NT2/D1 (cell line): Measurements from ENCODE around the gene FAM90A1.
"Not testable (repeated sequence)": the region's sequence is repeated elsewhere in the genome, so short reads cannot be mapped to it uniquely, and the experiment has no call there.

Source experiments
- DNase-seq: peaks from one replicate; pipeline ENCODE4 v3.0.0-alpha.2; 2011; ENCODE audit warnings: low read depth, low spot score
- H3K27me3 ChIP-seq: 2 replicates; pipeline ENCODE4 v1.6.0; 2011; ENCODE audit warnings: mild to moderate bottlenecking; ENCODE audit not compliant: insufficient read length, insufficient read depth
- H3K36me3 ChIP-seq: 2 replicates; pipeline ENCODE4 v1.6.1; 2011; ENCODE audit warnings: mild to moderate bottlenecking, low read length, mixed read lengths; ENCODE audit not compliant: insufficient read depth, insufficient read length
- H3K4me1 ChIP-seq: 2 replicates; pipeline ENCODE4 v1.5.1; 2011; ENCODE audit not compliant: insufficient read depth, insufficient read length
- H3K4me3 ChIP-seq: 2 replicates; pipeline ENCODE4 v1.5.1; 2011; ENCODE audit warnings: low read depth; ENCODE audit not compliant: insufficient read length
- H3K9ac ChIP-seq: 2 replicates; pipeline ENCODE4 v1.6.0; 2011; ENCODE audit warnings: low read depth; ENCODE audit not compliant: insufficient read length
- H3K9me3 ChIP-seq: 2 replicates; pipeline ENCODE4 v1.5.1; 2011; ENCODE audit warnings: mild to moderate bottlenecking, low read length; ENCODE audit not compliant: insufficient read depth

The FAM90A1 gene, protein sequence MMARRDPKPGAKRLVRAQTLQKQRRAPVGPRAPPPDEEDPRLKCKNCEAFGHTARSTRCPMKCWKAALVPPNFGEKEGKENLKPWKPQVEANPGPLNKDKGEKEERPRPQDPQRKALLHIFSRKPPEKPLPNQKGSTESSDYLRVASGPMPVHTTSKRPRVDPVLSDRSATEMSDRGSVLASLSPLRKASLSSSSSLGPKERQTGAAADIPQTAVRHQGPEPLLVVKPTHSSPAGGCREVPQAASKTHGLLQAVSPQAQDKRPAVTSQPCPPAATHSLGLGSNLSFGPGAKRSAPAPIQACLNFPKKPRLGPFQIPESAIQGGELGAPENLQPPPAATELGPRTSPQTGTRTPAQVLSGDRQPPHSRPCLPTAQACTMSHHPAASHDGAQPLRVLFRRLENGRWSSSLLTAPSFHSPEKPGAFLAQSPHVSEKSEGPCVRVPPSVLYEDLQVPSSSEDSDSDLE

DNA sequence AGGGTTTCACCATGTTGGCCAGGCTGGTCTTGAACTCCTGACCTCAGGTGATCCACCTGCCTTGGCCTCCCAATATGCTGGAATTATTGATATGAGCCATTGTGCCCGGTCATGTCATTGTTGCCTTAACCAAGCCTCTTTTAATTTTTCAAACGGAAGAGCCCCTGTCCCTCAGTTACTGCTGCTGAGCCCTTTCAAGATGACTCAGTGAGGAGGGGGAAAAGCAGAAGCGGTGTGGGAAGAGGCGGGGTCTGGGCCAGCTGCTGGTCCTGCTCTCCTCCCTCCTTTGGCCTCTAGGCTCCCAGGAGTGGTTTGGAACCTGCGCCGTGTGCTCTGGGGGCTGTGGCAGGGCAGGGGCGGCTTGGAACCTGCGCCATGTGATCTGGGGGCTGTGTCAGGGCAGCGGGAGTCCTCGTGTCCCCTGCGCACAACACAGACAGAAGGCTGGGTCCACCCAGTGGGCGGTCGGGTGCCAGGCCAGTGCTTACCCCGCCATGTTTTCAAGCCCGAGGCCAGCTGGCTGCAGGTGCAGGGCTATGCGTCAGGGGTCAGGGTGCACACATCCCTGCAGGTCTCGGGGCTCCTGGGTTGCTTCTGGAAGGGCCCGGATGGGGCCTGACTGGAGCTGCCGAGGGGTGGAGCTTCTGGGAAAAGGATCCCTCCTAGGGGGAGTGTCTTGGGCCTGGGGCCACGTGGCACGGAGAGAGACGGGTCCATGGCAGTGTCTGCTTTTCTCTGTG is at the start of gene FAM90A1:
TSS of gene FAM90A1 (minus strand) at position 627 of the 740 bp plus-strand sequence. CDS start 2,786 bp downstream, outside the sequence.
- not testable (repeated sequence) for DNase-seq, H3K4me1 ChIP-seq, H3K27me3 ChIP-seq, H3K9me3 ChIP-seq
- peaks cover 30% of the 10 kb centered on the region for H3K36me3 ChIP-seq
- peak within 1 kb of the TSS; percentile 72 for H3K9ac ChIP-seq
- peak within 1 kb of the TSS; percentile 61 for H3K4me3 ChIP-seq

DNA sequence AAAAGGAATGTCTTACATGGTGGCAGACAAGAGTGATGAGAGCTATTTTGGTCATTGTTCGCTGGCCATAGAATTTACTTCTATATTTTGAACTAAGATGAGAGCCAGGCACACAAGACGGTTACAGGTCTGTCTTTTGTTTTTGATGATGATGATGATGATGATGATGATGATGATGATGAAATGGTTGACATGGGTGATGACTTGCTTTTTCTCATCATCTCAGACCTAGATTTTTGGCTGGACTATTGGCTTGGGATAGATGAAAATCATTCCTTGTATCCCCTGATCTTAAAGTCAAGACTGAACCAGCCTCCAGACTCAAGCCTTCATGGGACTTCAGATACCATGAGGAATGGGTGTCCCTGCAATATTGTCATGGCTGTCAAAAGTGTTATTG is 49.0 kb upstream of the FAM90A1 start:
- DNase-seq, H3K36me3 ChIP-seq, H3K4me1 ChIP-seq, H3K4me3 ChIP-seq, H3K9me3 ChIP-seq, H3K9ac ChIP-seq, H3K27me3 ChIP-seq: not testable (repeated sequence)

DNA sequence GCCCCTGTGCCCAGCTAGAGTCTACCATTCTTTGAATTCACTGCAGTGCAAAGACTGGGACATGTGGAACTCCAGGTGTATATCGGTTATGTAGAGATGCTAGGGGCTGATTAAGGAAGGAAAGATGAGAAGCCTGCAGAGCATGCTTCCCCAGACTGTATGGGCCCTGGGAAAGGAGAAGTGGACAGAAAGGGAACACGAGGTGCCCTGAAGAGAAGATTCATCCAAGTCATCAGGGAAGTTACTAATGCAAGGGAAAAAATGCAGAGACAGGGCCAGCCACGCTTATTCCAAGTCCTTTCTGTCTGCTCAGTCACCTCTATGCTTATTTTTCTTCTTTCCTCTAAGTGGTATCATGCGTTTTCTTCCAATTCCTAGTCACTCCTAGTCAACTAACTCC is 39.3 kb upstream of the FAM90A1 start:
- not testable (repeated sequence) for H3K9me3 ChIP-seq, H3K36me3 ChIP-seq

DNA sequence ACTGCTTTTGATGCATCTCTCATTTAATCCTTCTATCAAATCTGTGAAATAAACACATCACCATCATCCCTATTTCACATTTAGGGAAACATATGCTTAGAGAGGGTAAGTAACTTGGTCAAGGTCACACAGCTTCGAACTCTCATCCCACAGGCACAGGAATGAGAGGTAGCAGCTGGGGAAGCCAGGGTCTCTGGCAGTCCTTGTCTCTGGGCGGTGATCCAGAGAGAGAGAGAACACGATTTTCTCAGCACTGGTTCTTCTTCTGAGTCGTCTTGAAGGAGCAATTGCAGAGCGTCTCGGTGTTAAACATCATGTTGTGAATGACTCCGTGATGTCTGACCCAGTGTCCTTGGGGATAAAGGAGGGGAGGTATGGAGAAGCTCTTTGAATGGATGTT is 36.8 kb upstream of the FAM90A1 start:
- H3K36me3 ChIP-seq, H3K4me3 ChIP-seq, H3K27me3 ChIP-seq, H3K9ac ChIP-seq, DNase-seq, H3K9me3 ChIP-seq, H3K4me1 ChIP-seq: not testable (repeated sequence)

More for the DNA sequence above, 39.3 kb upstream of the FAM90A1 start:
- H3K4me1 ChIP-seq, H3K27me3 ChIP-seq, H3K4me3 ChIP-seq, DNase-seq, H3K9ac ChIP-seq: not testable (repeated sequence)

DNA sequence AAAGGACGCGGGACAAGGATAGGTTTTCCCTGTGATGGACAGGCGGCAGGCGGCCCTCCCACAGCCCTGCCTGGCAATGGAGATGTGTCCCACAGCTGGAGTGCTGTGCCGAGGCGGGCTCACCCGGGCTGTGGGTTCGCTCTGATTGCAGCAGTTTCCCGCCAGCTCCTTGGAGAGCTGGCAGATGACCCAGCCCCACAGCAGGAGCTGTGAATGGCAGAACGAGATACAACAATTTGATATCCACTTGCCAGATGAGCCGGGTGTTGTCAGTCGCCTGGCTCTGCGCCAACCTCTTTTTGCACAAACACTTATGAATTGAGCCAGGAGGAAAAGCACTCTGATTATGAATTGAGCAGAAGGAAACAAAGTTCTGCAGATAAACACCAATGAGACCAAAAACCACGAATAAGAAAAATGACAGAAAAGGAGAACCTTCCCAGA is 33.7 kb upstream of the FAM90A1 start:
- DNase-seq, result not testable (repeated sequence)

DNA sequence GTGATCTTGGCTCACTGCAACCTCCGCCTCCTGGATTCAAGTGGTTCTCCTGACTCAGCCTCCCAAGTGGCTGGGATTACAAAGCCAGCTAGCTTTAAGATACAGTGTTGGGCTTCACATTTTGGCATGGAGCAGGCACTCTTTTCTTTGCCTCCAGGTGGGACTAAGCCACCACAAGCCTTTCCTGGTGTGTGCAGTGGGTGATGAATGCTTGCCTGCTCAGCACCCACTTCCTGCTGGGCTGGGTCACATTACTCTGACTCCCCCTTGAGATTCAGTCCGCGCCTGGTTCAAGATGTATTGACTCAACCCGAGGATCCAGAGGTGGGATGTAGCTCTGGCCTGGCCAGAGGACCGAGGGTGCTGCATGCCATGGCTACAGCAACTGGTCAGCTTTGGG is 28.9 kb upstream of the FAM90A1 start:
- H3K9ac ChIP-seq, DNase-seq, H3K4me3 ChIP-seq, H3K27me3 ChIP-seq, H3K4me1 ChIP-seq, H3K9me3 ChIP-seq, H3K36me3 ChIP-seq: not testable (repeated sequence)

More for the DNA sequence above, 33.7 kb upstream of the FAM90A1 start:
- H3K27me3 ChIP-seq, H3K9me3 ChIP-seq, H3K4me3 ChIP-seq, H3K36me3 ChIP-seq, H3K9ac ChIP-seq, H3K4me1 ChIP-seq: not testable (repeated sequence)

DNA sequence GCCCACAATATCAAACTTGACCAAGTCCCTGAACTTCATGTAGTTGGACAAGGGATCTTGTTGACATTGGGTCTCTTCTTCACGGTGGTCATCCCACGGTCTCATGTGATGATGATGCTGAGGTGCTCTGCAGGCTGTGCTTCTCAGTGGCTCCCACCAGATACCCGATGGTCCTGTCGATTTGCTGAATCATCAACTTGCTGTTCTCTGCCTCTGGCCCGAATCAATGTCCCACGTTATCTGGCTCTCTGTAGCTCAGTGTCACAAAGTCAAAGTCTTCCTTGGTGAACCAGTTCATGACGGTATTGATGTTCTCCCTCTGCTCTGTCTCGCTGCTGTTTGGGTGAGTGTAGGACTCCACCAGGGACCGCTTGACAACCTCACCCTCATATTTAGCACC is 27.3 kb upstream of the FAM90A1 start:
- H3K27me3 ChIP-seq, H3K9me3 ChIP-seq, H3K9ac ChIP-seq, H3K4me1 ChIP-seq, H3K36me3 ChIP-seq, H3K4me3 ChIP-seq, DNase-seq: not testable (repeated sequence)

DNA sequence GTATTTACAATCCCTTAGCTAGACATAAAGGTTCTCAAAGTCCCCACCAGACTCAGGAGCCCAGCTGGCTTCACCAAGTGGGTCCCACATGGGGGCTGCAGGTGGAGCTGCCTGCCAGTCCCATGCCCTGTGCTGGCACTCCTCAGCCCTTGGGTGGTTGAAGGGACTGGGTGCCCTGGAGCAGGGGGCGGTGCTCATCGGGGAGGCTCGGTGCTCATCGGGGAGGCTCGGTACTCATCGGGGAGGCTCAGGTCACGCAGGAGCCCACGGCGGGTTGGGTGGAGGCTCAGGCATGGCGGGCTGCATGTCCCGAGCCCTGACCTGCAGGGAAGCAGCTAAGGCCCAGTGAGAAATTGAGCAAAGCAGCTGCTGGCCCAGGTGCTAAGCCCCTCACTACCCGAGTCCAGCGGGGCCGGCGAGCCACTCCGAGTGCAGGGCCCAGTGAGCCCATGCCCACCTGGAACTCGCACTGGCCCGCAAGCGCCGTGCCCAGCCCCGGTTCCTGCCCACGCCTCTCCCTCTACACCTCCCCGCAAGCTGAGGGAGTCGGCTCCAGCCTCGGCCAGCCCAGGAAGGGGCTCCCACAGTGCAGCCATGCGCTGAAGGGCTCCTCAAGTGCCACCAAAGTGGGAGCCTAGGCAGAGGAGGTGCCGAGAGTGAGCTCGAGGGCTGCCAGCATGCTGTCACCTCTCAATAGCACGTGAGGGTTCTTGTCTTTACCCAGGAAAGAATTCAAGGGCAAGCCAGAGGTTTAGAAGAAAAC is 24.8 kb upstream of the FAM90A1 start:
- not testable (repeated sequence) for H3K4me1 ChIP-seq, DNase-seq, H3K27me3 ChIP-seq, H3K9ac ChIP-seq, H3K9me3 ChIP-seq, H3K36me3 ChIP-seq, H3K4me3 ChIP-seq

DNA sequence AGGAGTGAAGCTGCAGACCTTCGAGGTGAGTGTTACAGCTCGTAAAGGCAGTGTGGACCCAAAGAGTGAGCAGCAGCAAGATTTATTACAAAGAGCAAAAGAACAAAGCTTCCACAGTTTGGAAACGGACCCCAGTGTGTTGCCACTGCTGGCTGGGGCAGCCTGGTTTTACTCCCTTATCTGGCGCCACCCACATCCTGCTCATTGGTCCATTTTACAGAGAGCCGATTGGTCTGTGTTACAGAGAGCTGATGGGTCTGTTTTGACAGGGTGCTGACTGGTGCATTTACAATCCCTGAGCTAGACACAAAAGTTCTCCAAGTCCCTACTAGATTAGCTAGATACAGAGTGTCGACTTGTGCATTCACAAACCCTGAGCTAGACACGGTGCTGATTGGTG is 24.2 kb upstream of the FAM90A1 start:
- H3K27me3 ChIP-seq, H3K4me3 ChIP-seq, DNase-seq, H3K9ac ChIP-seq, H3K9me3 ChIP-seq, H3K36me3 ChIP-seq, H3K4me1 ChIP-seq: not testable (repeated sequence)

DNA sequence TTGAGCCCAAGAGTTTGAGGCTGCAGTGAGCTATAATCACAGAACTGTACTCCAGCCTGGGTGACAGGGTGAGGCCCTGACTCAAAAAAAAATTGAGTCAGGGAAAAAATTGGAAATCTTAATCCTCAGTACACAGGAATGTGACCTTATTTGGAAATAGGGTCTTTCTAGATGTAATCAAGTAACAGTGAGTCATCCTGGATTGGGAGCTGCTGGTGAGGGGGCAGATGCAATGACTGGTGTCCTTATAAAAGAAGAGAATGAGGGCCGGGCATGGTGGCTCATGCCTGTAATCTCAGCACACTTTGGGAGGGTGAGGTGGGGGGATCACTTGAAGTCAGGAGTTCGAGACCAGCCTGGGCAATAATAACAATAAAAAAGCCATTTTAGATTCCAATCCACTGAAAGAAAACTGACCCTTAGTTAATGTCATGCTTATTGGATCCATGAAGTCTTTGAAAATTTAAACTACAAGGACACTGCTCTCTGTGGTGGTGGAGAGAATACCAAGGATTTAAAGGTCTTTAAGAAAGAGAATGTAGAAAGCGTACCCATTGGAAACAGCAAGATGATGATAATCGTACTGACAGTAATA is 19.6 kb upstream of the FAM90A1 start:
- not testable (repeated sequence) for DNase-seq, H3K4me1 ChIP-seq, H3K27me3 ChIP-seq, H3K4me3 ChIP-seq, H3K9me3 ChIP-seq, H3K9ac ChIP-seq, H3K36me3 ChIP-seq

DNA sequence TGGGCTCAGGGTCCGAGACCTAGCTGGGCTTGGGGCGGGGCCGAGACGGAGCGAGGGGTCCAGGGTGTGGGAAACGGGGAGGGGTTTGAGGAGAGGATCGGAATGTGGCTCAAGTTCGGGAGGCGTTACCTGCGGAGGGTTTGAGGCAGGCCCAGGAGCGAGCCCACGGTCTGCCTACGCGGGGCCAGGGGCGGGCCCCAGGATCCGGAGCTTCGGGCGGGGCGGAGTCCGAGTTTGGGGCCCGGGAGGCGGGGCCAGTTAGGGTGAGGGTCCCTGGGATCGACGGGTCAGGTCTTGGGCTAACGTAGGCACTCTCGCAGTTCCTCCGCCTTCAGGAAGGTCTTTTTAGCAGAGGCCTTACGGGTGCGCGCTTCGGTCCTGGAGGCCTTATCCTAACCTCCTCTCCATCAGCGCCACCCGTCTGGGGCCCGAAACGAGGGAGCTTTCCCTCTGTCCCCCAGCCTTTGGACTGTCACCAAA is 16.3 kb upstream of the FAM90A1 start:
- H3K27me3 ChIP-seq, H3K4me1 ChIP-seq, H3K9me3 ChIP-seq, H3K36me3 ChIP-seq: not testable (repeated sequence)
- DNase-seq, result peak; percentile 97
- peak overlapping the region; percentile 69 for H3K4me3 ChIP-seq
- H3K9ac ChIP-seq, result peak overlapping the region; percentile 87
